K562 treated with DMSO at 1 percent for 4 hours (cell line): ENCODE results near the gene RPS15. TPM values are rescaled to one million over a fixed set of nuclear protein-coding genes. Genes with fewer than 3 reads are reported as not detected.

Experiments used
- total RNA-seq: library from RNA; unstranded; fragments of 300-600 nt; gene quantifications from 2 replicates; pipeline ENCODE4 v1.2.3, GENCODE V29; 2022; ENCODE audit not compliant: insufficient read depth

The RPS15 gene
- 5,479 and 5,587 TPM in 2 replicates for total RNA-seq

DNA sequence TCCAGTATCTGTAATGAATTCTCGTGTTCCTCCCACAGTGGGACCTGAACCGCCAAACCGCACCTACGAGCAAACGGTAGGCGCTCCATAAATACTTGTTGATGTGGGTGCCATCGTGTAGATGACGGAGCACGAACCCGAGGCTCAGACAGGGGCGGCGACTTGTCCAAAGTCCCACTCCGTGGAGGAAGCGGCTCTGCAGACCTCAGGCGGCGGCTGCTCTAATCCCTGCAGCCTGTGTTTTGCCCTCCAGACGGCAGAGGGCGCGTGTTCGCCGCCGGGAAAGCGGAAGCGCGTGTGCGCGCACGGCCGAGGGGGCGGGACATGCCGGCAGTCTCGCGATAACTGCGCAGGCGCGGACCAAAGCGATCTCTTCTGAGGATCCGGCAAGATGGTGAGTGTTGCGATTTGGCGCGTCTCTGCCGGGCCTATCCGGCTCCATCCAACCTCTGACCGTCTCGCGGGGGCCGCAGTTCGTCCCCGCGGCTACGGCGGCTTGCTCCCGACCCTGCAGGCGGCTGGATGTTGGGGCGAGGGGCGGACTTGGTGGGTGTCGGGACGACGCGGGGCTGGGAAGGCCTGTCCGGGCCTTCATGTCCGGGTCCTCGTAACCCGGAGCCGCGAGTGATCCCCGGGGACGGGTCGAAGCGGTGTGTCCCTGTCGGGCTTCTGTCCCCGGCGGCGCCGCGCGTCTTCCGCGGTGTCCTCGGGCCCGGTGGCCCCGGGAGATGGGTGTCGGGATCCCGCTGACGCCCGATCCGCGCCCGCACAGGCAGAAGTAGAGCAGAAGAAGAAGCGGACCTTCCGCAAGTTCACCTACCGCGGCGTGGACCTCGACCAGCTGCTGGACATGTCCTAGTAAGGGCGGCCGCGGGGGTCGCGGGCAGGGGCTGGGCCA lies at the start of gene RPS15:
Gene RPS15 (plus strand): TSS at position 362 of the 898 bp plus-strand sequence. CDS start 30 bp downstream, at position 392.

DNA sequence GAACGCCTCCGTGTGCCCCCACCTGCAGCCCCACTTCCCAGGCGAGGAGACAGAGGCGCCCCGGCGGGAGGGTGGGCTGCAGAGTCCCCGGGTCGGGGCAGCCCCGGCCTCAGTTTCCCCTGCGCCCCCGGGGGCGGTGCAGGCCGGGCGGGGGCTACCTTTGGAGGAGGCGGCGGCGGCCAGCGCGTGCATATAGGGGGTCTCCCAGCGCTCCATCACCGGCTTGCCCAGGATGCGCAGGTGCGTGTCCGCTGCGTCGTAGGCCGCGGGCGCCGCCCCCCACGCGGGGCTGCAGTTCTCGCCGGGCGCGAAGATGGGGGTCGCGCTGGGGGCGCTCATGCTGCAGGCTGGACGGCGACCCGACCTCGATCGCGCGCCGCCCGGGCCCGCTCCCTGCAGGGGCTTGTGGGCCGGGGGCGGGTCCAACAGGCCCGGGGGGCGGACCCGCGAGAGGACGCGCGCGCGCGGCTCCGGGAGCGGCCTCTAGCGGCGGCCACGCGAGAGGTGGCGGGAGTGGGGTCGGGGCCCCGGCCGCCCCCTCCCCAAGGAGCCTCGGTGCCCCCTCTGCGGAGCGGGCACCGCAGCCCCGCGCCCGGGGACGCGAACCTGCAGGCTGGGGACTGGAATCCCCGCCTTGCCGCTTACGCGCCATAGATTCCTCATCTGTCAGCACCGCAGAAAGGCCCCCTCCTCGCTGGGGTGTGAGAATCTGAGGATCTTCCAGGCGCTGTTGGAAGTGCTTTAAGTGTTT lies 36.9 kb upstream of the RPS15 start, which contains the start of gene GAMT:
Gene GAMT (minus strand): TSS at position 405 of the 751 bp plus-strand sequence. CDS start 66 bp downstream, at position 339.

DNA sequence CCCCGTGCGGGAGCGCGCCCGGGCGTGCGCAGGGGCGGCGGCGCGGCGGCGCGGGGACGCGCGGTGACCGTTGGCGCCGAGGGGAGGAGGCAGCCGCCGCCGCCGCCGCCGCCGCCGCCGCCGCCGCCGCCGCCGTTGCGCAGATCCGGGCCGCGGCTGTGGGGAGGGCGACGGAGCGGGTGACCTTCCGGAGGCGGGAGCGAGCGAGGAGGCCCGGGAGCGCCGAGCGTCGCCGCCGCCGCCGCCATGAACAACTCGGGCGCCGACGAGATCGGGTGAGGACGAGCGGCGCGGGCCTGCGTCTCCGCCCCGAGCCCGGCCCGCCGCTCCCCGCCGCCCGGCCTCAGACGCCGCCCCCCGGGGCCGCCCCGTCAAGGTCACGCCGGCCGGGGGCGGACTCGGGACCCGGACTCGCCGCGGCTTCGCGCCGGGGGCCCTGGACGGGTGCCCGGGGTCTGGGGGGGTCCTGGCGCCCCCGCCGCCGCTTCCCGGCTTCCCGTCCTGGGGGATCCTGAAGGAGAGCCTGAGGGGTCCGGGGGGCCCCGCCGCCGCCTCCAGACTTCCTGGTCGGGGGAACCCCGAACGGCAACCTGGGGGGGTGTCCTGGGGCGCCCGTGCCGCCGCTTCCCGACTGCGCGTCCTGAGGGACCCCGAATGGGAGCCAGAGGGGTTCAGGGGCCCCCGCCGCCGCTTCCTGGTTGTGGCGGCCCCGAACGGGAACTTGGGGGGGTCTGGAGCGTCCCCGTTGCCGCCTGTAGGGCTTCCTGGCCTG lies 30.5 kb upstream of the RPS15 start, which contains the start of gene DAZAP1:
Gene DAZAP1 (plus strand): TSS at position 59 of the 772 bp plus-strand sequence. CDS start 188 bp downstream, at position 247.

DNA sequence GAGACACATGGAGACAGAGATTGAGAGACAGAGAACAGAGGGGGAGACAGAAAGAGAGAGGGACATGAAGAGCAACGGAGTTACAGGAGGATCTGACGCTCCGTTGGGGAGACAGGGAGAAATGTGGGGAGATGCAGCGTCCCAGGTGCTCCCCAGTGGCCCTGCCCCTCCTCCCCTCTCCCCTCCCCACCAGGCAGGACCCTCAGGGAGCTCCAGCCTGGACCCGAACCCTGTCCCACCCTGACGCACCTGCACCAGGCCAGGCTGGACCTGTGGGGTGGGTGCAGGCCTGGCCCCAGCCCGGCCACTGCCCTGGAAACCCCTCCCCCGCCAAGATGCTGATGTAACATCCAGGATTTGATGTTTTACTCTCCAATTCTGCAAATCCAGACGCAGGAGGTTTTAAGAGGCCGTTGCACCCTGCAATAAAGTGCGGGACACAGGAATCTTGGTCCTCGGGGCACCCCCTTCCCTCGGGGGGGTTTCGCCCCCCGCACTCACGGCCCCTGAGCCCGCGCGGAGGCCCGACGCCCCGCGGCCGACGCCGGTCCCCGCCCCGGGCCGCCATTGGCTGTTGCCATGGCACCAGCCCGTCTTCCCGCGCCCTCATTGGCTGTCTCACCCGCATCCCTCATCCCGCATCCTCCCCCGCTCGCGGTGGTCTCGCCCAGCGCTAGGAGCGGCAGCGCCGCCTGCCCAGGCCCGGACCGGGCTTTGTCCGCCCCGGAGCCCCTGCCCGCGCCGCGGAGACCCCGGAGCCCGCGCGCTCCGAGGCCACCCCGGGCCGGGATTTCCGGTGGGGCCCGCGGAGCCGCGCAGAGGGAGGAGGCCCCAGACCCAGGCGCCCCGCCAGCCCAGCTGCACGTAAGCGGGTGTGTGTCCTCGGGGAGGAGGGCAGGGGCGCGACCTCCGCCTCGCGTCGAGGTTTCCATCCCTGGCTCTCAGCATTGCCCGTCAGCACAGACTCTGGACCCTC lies 11.6 kb downstream of the RPS15 start, which contains the start of gene APC2:
Gene APC2 (plus strand): TSS at position 655 of the 976 bp plus-strand sequence. CDS start 2,881 bp downstream, outside the sequence.

DNA sequence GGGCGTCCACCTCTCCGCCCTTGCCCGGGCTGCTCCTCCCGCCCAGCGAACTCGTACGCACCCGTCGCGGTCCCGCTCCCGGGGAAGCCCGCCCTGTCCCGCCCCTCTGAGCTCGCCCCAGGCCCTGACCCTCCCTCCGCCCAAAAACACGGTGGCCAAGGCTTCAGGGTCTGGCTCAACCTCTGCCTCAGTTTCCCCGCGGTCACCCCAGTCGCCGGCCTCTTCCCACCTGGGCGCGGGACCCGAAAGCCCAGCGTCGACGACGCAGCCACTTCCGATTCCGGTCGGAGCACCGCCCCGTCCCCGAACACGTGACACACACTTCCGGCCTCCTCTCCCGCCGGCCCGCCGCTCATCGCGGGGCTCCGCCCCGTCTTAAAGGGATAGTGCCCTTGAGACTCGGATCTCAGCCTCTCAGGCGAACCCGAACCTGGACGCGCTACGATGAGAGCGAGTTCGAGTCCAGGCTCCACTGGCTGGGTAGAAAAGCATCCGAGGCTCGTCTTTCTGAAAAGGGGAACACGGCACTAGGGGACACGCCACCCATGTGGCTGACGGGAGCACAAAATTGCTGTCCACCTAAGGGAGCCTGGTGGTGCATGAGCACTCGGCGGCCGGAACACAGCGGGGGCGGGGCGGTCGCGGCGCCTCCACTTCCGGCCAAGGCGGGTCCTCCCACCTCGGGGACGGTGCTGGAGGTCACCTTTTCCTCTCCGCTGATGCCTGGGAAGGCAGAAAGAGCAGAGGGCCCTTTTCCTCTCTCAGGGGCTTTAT lies 40.9 kb downstream of the RPS15 start, which contains the start of gene C19orf25:
Gene C19orf25 (minus strand): TSS at position 282 of the 774 bp plus-strand sequence. CDS start 312 bp downstream, outside the sequence.

Other genes with a start within 250 kb of the RPS15 start
- gene STK11, start 232.6 kb upstream of the RPS15 start, total RNA-seq = 105 and 123 TPM in 2 replicates
- 4.8 and 7.1 TPM in 2 replicates for gene CBARP, start 200.4 kb upstream of the RPS15 start, total RNA-seq
- gene ATP5F1D, start 196.6 kb upstream of the RPS15 start, total RNA-seq = 424 and 456 TPM in 2 replicates
- 48.5 and 50.6 TPM in 2 replicates for gene MIDN, start 189.8 kb upstream of the RPS15 start, total RNA-seq
- gene CIRBP, start 169.1 kb upstream of the RPS15 start, total RNA-seq = 140 and 141 TPM in 2 replicates
- gene FAM174C, start 162.9 kb upstream of the RPS15 start, total RNA-seq = 81.3 and 99.5 TPM in 2 replicates
- 1.2 TPM in 1 of 2 replicates, not detected in the other for gene EFNA2, start 152.5 kb upstream of the RPS15 start, total RNA-seq
- gene NDUFS7, start 54.5 kb upstream of the RPS15 start, total RNA-seq = 317 and 328 TPM in 2 replicates
- 44.1 and 45.1 TPM in 2 replicates for gene GAMT, start 36.9 kb upstream of the RPS15 start, total RNA-seq
- 151 and 156 TPM in 2 replicates for gene DAZAP1, start 30.8 kb upstream of the RPS15 start, total RNA-seq
- 0.83 and 1.6 TPM in 2 replicates for gene APC2, start 11.7 kb downstream of the RPS15 start, total RNA-seq
- gene C19orf25, start 40.8 kb downstream of the RPS15 start, total RNA-seq = 37.9 and 47.6 TPM in 2 replicates
- gene PCSK4, start 52.0 kb downstream of the RPS15 start, total RNA-seq = 1.6 and 3.1 TPM in 2 replicates
- gene REEP6, start 52.8 kb downstream of the RPS15 start, total RNA-seq = 47.8 and 52.4 TPM in 2 replicates
- 6.2 and 15.4 TPM in 2 replicates for gene ADAMTSL5, start 74.6 kb downstream of the RPS15 start, total RNA-seq
- gene PLK5, start 85.7 kb downstream of the RPS15 start, total RNA-seq = not detected in 2 replicates
- 35.2 and 40.6 TPM in 2 replicates for gene MEX3D, start 129.9 kb downstream of the RPS15 start, total RNA-seq
- 102 and 118 TPM in 2 replicates for gene MBD3, start 154.5 kb downstream of the RPS15 start, total RNA-seq
- 79.6 and 82.3 TPM in 2 replicates for gene UQCR11, start 167.1 kb downstream of the RPS15 start, total RNA-seq
- gene TCF3, start 214.2 kb downstream of the RPS15 start, total RNA-seq = 91.0 and 114 TPM in 2 replicates